ENCODE data around the gene CTRB1.
"Not testable (repeated sequence)": the region's sequence is repeated elsewhere in the genome, so short reads cannot be mapped to it uniquely, and the experiment has no call there.

DNA sequence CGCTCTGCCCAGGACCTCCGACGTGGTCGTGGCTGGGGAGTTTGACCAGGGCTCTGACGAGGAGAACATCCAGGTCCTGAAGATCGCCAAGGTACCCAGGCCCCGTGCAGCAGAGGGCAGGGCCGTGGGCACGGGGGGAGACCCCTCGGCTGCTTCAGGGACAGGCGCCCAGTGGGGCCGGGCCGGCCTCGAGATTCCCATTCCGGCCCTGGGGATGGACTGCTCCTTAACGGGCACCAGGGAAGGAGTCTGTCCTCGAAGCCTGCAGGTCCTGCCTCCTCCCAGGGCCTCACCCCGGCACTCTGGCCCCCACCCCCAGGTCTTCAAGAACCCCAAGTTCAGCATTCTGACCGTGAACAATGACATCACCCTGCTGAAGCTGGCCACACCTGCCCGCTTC, 4.3 kb downstream of the CTRB1 start:
- TF ChIP-seq, protein P1, sequence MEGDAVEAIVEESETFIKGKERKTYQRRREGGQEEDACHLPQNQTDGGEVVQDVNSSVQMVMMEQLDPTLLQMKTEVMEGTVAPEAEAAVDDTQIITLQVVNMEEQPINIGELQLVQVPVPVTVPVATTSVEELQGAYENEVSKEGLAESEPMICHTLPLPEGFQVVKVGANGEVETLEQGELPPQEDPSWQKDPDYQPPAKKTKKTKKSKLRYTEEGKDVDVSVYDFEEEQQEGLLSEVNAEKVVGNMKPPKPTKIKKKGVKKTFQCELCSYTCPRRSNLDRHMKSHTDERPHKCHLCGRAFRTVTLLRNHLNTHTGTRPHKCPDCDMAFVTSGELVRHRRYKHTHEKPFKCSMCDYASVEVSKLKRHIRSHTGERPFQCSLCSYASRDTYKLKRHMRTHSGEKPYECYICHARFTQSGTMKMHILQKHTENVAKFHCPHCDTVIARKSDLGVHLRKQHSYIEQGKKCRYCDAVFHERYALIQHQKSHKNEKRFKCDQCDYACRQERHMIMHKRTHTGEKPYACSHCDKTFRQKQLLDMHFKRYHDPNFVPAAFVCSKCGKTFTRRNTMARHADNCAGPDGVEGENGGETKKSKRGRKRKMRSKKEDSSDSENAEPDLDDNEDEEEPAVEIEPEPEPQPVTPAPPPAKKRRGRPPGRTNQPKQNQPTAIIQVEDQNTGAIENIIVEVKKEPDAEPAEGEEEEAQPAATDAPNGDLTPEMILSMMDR (IDR thresholded peaks at IDR 0.05): not testable (repeated sequence)
- not testable (repeated sequence) for TF ChIP-seq POLR2A (IDR thresholded peaks at IDR 0.05)

Measured in Peyer's patch (tissue), 4 donors.